HG02840 (cell line): ENCODE data around the gene RPS10.

Source experiments
- ATAC-seq: cut with Tn5 transposase; IDR thresholded peaks from one replicate; pipeline ENCODE4 v1.9.1; 2021; ENCODE audit warnings: mild to moderate bottlenecking, moderate library complexity, moderate number of reproducible peaks; ENCODE audit not compliant: unreplicated experiment, low FRiP score

The RPS10 gene

GRCh38 chr6:34425498-34426410 is at the start of gene RPS10:
TSS of gene RPS10 (minus strand) at chr6:34426069. CDS start at chr6:34425221, 848 bp downstream.
- peak; percentile 88 for ATAC-seq

- no peak for ATAC-seq
Measured at GRCh38 chr6:34475238-34475682, 49.4 kb upstream of the RPS10 start.

GRCh38 chr6:34474754-34475153 is 48.9 kb upstream of the RPS10 start:
- no peak for ATAC-seq

GRCh38 chr6:34473967-34474366 is 48.1 kb upstream of the RPS10 start:
- ATAC-seq = no peak

- no peak for ATAC-seq
Measured at GRCh38 chr6:34472425-34472824, 46.6 kb upstream of the RPS10 start.

GRCh38 chr6:34469499-34469898 is 43.6 kb upstream of the RPS10 start:
- no peak for ATAC-seq

GRCh38 chr6:34468378-34468892 is 42.6 kb upstream of the RPS10 start:
- ATAC-seq = no peak

GRCh38 chr6:34466242-34467185 is 40.6 kb upstream of the RPS10 start:
- ATAC-seq = no peak

GRCh38 chr6:34465531-34466241 is 39.8 kb upstream of the RPS10 start, which contains the start of gene PACSIN1:
TSS of gene PACSIN1 (plus strand) at chr6:34466076. CDS start at chr6:34526306, 60,230 bp downstream.
- ATAC-seq = no peak

- no peak for ATAC-seq
Measured at GRCh38 chr6:34463849-34464248, 38.0 kb upstream of the RPS10 start.

- no peak for ATAC-seq
Measured at GRCh38 chr6:34463299-34463698, 37.4 kb upstream of the RPS10 start.

GRCh38 chr6:34462551-34462971 is 36.7 kb upstream of the RPS10 start:
- no peak for ATAC-seq

GRCh38 chr6:34462010-34462409 is 36.1 kb upstream of the RPS10 start:
- ATAC-seq = no peak

GRCh38 chr6:34460796-34461507 is 35.1 kb upstream of the RPS10 start:
- no peak for ATAC-seq

GRCh38 chr6:34459899-34460593 is 34.2 kb upstream of the RPS10 start:
- no peak for ATAC-seq

GRCh38 chr6:34457742-34458735 is 32.2 kb upstream of the RPS10 start:
- no peak for ATAC-seq

GRCh38 chr6:34457382-34457741 is 31.5 kb upstream of the RPS10 start:
- ATAC-seq = no peak

GRCh38 chr6:34455831-34456230 is 30.0 kb upstream of the RPS10 start:
- ATAC-seq = no peak
